ENCODE results near the gene CMTM6. TPM values are rescaled to one million over a fixed set of nuclear protein-coding genes. Genes with fewer than 3 reads are reported as not detected.
"Not testable (repeated sequence)": the region's sequence is repeated elsewhere in the genome, so short reads cannot be mapped to it uniquely, and the experiment has no call there.

Gene CMTM6
- total RNA-seq, 1 donor from 2014 or later: 72.5 TPM

GRCh38 chr3:32467333-32468070 lies 35.1 kb downstream of the CMTM6 start:
- DNase-seq (ENCODE audit: low spot score): peak; percentile 67

GRCh38 chr3:32466808-32467207 lies 35.8 kb downstream of the CMTM6 start:
- DNase-seq (ENCODE audit: low spot score): not testable (repeated sequence)

GRCh38 chr3:32464726-32465125 lies 37.9 kb downstream of the CMTM6 start:
- not testable (repeated sequence) for DNase-seq (ENCODE audit: low spot score)

GRCh38 chr3:32463415-32463814 lies 39.2 kb downstream of the CMTM6 start:
- not testable (repeated sequence) for DNase-seq (ENCODE audit: low spot score)

- not testable (repeated sequence) for DNase-seq (ENCODE audit: low spot score)
Observed at GRCh38 chr3:32462191-32462986, 40.3 kb downstream of the CMTM6 start.

- not testable (repeated sequence) for DNase-seq (ENCODE audit: low spot score)
Observed at GRCh38 chr3:32460817-32461496, 41.7 kb downstream of the CMTM6 start.

GRCh38 chr3:32460031-32460749 lies 42.5 kb downstream of the CMTM6 start:
- DNase-seq (ENCODE audit: low spot score): no peak

- no peak for DNase-seq (ENCODE audit: low spot score)
Observed at GRCh38 chr3:32459450-32459849, 43.2 kb downstream of the CMTM6 start.

- DNase-seq (ENCODE audit: low spot score): no peak
Observed at GRCh38 chr3:32457971-32458471, 44.6 kb downstream of the CMTM6 start.

GRCh38 chr3:32456429-32457130 lies 46.1 kb downstream of the CMTM6 start:
- DNase-seq (ENCODE audit: low spot score): no peak

GRCh38 chr3:32455609-32456428 lies 46.8 kb downstream of the CMTM6 start:
- no peak for DNase-seq (ENCODE audit: low spot score)

- DNase-seq (ENCODE audit: low spot score): no peak
Observed at GRCh38 chr3:32454731-32455608, 47.7 kb downstream of the CMTM6 start.

- peak; percentile 36 for DNase-seq (ENCODE audit: low spot score)
Observed at GRCh38 chr3:32454111-32454510, 48.5 kb downstream of the CMTM6 start.

GRCh38 chr3:32453346-32453745 lies 49.3 kb downstream of the CMTM6 start:
- DNase-seq (ENCODE audit: low spot score): no peak

- DNase-seq (ENCODE audit: low spot score): peak; percentile 13
Observed at GRCh38 chr3:32452009-32452408, 50.6 kb downstream of the CMTM6 start.

- DNase-seq (ENCODE audit: low spot score): peak; percentile 22
Observed at GRCh38 chr3:32450992-32451659, 51.5 kb downstream of the CMTM6 start.

- DNase-seq (ENCODE audit: low spot score): peak; percentile 30
Observed at GRCh38 chr3:32450426-32450825, 52.2 kb downstream of the CMTM6 start.

- peak; percentile 10 for DNase-seq (ENCODE audit: low spot score)
Observed at GRCh38 chr3:32449691-32450090, 53.0 kb downstream of the CMTM6 start.
